LNCAP (cell line): ENCODE data around the gene NLGN1.

Experiments
- CTCF ChIP-seq: fragments of 450-650 bp; IDR thresholded peaks from 2 replicates; pipeline ENCODE4 v1.5.1; 2017; ENCODE audit warnings: mild to moderate bottlenecking

NLGN1 gene

GRCh38 chr3:173584838-173585831, 187.6 kb downstream of the NLGN1 start:
- no peak for TF ChIP-seq CTCF

DNA sequence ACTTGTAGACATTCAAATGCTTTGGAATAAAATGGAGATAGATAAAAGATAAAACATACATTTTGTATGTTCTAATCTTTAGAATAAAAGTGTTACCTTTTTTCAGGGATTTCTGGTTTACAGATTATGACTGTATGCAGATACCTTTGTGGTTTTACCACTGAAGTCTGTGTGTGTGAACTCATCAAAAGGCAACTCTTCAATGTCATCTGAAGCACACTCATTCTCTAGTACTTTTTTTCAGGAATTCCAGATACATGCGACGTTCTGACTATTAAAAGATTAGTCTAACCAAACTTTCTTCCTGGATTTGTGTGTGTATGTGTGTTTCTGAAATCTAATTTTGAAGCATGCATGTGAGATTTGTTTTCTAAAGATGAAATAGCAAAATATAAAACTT, 188.6 kb downstream of the NLGN1 start:
- TF ChIP-seq CTCF = no peak

- TF ChIP-seq CTCF = no peak
These were observed 189.5 kb downstream of the NLGN1 start for GRCh38 chr3:173587055-173587454.

DNA sequence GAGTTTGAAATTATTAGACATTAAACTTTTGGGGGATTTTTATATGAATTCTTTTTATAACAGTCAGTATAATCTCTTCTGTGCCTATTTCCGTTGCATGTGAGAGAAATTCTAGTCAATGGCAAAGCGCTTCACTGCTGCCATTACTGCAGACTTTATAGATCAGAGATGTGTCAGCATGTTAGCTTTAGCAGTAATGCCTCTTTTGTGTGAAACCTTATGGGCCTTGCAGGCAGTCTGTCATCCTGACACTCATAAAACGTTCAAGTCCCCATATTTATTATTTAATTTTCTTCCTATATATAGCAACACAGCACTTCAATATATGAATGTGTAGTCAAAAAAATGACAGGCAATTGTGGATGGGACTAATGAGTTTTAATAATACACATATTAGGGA, 191.0 kb downstream of the NLGN1 start:
- no peak for TF ChIP-seq CTCF

DNA sequence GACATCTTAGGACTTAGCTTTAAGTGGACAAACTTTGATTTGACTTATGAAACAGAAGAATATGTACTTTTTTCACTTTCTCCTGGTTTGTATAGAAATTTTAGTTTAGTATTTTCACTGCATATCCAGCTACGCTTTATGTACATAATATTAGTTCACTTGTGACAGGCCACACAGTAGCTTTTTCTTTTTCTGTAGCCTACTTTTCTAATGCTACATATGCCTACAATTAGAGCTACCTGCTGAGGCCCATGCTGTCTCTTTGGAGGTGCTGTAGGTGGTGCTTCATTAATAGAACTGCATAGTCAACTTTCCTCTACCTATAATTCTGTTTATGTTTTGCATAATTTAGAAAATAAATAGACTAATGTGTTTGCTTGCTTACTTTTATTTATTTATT, 191.6 kb downstream of the NLGN1 start:
- TF ChIP-seq CTCF = no peak

DNA sequence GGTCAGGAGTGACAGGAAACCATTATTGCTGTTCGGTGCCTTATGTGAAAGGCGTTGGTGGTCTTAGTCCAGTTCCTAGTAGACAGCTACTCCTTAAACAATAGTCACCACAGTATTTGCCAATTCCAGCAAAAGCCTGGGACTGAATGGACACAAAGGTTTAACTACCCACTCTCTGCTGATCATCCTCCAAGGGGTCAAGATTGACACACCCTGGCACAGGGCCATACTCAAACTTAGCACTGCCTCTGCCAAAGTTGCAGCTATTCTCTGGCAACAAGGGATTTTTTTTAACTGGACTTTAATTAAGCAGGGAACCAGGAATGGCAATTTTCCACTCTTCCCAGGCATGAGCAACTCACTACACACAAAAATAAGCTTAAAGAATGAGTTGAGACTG, 193.9 kb downstream of the NLGN1 start:
- no peak for TF ChIP-seq CTCF

DNA sequence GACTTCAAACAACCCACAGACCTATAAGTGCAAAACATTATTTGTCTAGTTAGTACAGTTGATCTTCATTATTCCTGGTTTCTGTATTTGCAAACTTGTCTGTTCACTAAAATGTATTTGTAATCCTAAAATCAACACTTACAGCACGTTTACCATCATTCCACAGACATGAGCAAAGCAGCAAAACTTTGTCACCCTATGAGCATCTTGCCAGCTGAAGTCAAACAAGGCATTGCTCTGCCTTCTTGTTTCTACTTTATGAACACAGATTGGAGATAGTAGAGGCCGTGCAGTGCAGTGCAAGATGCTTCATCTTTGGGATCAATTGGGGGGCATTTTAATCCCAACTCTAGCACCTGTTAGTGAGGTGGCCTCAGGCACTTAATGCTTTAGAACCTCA, 202.1 kb downstream of the NLGN1 start:
- no peak for TF ChIP-seq CTCF
